GM21526 (cell line): ENCODE data around the gene NRG3.
"Not testable (repeated sequence)": the region's sequence is repeated elsewhere in the genome, so short reads cannot be mapped to it uniquely, and the experiment has no call there.

Source experiments
- ATAC-seq: cut with Tn5 transposase; IDR thresholded peaks from one replicate; pipeline ENCODE4 v1.9.1; 2021; ENCODE audit warnings: moderate library complexity; ENCODE audit not compliant: unreplicated experiment, low FRiP score

The NRG3 gene

GRCh38 chr10:82643601-82644000 is 768.6 kb downstream of the NRG3 start:
- ATAC-seq = no peak

DNA sequence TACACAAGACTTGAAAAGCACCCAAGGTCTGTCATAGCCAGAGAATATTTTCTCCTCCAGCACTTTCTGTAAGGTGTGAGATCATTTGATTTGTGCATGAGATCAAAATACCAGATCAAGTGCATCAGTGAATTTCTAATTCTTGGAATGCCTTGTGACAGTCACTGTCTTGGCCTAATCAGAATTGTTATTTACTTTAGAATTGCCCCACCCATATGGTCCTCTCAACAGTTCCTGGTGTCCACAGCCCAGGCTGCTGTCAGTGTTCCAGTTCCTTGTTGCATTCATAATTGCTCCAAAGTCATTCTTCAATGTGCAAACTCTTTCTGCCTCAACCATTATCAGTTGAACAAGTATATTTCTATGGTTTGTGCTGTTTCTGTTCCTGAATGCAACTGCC is 770.2 kb downstream of the NRG3 start:
- ATAC-seq = no peak

DNA sequence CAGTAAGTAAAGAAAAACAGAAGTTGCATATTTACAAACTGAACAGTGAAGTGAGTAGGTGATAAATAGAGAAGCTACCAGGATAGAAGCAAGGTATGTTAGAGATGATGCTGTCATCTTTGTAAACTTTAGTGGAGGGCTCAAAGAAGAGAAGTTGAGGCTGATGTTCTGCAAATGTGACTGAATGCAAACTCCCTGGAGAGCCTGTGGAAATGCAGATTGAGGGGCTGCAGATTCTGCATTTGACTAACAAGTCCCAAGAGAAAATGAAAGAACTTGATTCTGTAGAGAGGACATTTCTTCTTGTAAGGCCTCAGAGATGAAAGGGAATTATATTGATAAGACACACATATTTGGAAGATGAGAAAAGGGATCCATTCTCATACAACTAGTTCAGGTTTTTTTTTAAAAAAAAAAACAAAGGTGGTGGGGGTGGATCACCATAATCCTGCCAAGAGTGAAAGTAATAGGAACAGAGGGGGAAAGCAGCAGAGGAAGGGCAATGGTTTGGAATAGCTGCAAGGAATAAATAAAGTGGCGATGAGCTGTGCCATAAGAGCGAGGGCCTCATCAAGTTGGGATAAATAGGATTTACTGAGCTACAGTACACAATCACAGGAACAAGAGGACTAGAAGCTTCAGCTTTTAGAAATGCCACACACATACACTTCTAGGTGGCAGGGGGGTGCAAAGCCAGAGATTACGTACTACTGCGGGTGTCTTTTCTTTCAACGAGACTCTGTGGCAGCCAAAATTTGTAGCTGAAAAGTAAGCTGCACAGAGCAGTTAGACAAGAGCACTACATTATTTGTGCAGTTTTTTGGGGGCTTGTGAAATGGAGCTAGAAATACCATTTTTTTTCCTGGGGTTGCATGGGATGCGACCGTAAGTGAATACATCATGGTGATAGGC is 778.5 kb downstream of the NRG3 start:
- no peak for ATAC-seq

DNA sequence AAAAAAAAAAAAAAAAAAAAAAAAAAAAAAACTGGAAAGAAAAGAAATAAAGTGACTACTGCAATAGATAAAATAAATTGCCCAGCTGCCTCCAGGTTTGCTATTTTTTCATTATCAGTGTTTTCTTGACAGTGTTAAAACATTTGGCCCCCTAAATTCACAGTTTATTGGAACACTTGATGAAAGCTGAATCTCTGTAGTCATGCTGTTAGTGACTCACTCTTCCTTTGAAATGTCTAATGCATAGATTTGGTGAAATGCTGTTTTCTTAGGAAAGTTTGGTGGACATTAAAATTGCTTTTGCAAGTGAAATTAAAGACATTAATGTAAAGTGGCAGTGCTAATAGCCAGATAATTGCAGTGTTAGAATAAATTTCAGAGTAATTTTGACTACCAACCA is 785.2 kb downstream of the NRG3 start:
- ATAC-seq = no peak

GRCh38 chr10:82660986-82661385 is 786.0 kb downstream of the NRG3 start:
- ATAC-seq = no peak

DNA sequence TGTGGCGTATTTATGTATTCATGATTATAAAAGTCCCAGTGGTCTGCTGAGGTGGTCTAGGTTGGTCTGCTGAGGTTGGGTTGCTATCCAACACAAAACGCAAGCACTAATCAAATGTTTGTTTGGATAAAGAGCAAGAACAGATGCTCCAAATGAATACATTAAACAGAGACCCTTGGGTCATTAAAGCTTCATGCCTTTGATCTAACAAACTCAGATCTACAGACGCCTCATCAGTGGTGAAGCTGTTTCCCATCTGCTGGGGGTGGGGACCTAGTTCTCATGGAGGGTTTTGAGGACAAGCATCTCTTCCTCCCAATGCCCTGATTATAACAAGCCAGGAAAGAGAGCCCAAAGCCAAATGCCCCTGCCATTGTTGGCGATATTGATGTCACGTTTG is 786.7 kb downstream of the NRG3 start:
- no peak for ATAC-seq

DNA sequence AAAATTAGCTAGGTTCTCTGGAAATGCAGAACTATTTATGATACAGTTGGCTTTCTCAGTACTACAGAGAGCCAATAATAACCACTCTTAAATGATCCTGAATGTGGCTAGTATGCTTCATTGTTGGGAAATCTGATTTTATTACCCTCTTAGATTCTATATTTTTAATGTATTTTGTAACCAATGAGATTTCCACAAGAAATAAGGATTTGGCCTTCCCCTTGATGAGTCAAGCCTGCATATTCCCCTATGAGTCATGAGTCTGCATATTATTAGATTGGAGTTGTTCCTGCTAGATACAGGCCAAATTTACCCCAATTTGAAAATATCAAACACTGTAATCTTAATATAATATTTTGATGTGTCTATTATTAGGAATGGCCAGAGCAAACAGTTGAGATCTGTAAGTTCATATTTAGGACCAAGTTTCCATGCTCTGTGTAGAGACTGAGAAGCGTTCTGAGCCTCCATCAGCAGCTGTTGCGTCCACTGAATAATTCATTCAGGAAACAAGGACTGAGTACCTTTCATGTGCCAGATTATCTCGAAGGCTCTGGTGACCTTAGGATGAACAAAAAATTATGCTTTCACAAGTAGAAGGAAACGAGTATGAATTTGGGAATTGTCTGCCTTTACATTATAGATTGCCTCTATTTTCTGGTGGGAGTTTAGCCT is 793.4 kb downstream of the NRG3 start:
- ATAC-seq = no peak

GRCh38 chr10:82674036-82674435 is 799.0 kb downstream of the NRG3 start:
- ATAC-seq = no peak

DNA sequence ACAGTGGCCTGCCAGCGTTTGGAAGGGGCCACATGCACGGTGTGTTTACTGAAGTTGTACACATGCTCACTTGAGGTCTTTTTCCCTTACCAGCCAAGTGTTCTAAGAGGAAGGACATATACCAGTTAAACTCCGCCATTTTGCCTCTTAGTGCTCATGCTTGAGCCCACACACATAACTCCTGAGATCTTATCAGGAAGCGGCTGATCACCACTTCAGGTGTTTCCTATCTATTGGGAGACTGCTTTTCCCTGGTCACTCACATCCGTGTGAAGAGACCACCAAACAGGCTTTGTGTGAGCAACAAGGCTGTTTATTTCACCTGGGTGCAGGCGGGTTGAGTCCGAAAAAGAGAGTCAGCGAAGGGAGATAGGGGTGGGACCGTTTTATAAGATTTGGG is 802.9 kb downstream of the NRG3 start:
- ATAC-seq = not testable (repeated sequence)

GRCh38 chr10:82678451-82678850 is 803.5 kb downstream of the NRG3 start:
- ATAC-seq = not testable (repeated sequence)

GRCh38 chr10:82680608-82681007 is 805.6 kb downstream of the NRG3 start:
- no peak for ATAC-seq

- no peak for ATAC-seq
These were observed 809.0 kb downstream of the NRG3 start for GRCh38 chr10:82683945-82684344.

GRCh38 chr10:82685087-82685486 is 810.1 kb downstream of the NRG3 start:
- no peak for ATAC-seq

- ATAC-seq = no peak
These were observed 816.2 kb downstream of the NRG3 start for GRCh38 chr10:82691211-82691610.

- no peak for ATAC-seq
These were observed 817.5 kb downstream of the NRG3 start for GRCh38 chr10:82692458-82692857.

DNA sequence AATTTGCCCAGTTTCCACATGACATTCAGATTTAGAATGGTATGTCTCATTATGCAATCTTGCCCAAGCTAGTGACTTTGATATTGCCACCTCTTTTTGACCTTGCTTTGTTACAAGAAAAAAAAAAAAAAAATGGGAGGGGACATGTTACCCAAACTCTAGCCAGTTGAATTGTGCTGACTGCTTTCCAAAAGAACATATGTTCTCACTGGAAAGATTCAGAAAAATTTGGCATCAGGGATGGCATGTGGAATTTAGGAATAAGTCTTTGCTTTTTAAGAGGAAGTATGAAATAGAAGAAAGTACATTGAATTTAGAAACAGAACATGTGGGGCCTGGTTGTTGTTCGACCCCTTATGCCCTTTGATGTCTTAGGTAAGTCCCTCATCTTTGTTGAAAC is 846.8 kb downstream of the NRG3 start:
- no peak for ATAC-seq

DNA sequence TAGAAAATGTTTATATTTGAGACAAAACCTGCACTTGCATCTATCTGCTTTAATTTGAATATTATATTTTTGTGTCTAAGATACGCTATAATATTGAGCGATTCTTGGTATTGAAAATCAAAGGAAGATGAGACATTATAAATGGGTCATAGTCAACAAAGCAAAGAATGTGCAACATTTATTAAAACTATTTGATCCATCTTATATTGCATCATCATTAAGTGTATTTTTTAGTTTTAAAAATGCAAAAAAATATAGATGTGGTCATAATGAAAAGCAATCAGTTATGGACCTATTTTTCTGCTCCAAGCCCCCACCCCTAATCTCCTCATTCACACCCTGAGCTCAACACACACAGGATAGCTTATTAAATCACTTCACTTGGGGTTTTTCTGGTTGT is 847.3 kb downstream of the NRG3 start:
- no peak for ATAC-seq

DNA sequence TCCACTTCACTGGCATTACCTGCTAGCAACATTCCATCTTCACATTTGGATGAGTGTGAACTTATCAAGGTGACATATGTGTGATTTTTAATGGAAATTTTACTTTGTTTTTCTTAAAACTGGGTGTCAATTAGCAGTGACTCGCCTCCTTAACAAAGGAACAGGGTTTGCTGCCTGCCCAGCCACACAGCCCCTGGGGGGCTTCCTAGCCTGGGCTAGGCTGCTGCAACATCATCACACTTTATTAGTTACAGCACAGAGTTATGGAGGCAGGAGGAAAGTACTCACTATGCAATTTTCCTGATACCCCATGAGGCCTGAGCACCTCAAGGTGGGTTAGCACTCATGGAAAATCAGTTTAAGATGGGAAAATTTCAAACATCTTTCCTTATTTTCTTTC is 861.3 kb downstream of the NRG3 start:
- ATAC-seq = no peak

DNA sequence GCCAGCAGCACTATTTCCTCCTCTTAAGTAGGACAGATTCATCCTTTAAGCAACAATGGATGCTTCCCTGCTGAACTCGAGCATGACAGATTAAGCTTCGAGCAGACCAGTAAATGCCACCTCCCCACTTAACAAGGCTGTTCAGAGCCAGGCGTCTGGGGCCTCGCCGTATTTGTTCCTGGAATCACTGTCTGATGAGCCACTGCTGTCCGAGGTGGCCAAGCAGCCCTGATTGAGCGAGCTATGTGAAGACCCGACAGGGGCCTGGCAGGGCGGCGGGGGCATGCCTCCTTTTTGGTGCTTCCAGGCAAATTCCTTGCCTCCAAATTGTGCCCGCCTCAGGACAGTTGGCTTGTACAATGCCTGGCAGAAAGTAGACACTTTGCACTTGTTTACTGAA is 862.6 kb downstream of the NRG3 start:
- no peak for ATAC-seq

DNA sequence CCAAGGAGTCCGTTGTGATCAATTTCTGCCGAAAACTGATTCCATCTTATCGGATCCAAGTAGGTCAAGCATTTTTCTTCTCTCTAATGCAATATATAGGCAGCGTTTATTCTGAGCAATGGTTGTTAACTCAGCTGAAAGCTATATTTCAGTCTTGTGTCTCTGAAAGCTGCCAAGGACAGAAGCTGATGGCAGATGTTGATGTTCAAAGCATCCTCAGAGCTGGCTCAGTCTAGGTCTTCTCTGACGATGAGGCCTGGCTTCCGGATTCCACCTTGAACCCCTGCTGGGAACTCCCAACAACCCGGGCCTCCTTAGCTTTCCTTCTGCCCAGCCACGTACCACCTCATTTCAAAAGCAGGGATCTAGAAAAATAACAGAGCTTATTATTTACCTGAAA is 863.6 kb downstream of the NRG3 start:
- no peak for ATAC-seq

GRCh38 chr10:82742478-82742877 is 867.5 kb downstream of the NRG3 start:
- no peak for ATAC-seq

- ATAC-seq = no peak
These were observed 867.9 kb downstream of the NRG3 start for GRCh38 chr10:82742898-82743297.
